ENCODE data around the gene ANKZF1.

ANKZF1 gene

DNA sequence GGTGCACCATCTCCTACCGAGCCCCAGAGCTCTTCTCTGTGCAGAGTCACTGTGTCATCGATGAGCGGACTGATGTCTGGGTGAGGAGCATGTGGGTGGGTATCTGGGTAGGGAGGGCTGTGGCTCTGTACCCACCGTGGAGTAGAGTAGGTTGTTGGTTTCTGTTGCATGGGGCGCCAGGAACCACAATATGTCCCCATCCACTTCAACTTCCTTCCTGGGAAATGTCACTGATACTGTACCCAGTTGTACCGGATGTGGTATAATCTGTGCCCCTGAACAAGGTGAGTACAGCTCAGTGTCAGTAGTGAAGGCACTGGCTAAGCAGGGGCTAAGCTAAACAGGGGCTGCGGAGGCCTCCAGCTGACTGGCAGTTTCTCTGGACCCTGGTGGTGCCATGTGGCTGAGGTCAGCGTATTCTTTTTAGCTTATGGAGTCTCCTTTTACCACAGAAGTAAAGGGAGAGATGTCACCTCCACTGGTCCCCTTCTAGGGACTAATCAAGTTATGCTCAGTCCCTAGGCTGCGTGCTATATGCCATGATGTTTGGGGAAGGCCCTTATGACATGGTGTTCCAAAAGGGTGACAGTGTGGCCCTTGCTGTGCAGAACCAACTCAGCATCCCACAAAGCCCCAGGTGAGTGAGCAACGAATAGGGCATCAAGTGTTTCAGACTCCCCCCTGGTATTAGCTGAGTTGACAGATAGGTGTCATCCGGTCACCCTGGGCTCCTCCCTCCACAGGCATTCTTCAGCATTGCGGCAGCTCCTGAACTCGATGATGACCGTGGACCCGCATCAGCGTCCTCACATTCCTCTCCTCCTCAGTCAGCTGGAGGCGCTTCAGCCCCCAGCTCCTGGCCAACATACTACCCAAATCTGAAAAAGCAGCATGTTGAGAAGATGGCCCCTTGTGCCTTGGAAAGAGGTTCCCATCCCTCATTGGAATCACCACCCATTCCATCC, 18.4 kb downstream of the ANKZF1 start:
- H3K4me3 ChIP-seq (ENCODE audit: low read depth in 1 of 2, low read length in 2 of 2), result peak overlapping the region in 1 of 2 experiments; percentile 87; a peak in 2 of 4 replicates
- TF ChIP-seq, protein P1, sequence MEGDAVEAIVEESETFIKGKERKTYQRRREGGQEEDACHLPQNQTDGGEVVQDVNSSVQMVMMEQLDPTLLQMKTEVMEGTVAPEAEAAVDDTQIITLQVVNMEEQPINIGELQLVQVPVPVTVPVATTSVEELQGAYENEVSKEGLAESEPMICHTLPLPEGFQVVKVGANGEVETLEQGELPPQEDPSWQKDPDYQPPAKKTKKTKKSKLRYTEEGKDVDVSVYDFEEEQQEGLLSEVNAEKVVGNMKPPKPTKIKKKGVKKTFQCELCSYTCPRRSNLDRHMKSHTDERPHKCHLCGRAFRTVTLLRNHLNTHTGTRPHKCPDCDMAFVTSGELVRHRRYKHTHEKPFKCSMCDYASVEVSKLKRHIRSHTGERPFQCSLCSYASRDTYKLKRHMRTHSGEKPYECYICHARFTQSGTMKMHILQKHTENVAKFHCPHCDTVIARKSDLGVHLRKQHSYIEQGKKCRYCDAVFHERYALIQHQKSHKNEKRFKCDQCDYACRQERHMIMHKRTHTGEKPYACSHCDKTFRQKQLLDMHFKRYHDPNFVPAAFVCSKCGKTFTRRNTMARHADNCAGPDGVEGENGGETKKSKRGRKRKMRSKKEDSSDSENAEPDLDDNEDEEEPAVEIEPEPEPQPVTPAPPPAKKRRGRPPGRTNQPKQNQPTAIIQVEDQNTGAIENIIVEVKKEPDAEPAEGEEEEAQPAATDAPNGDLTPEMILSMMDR (IDR thresholded peaks at IDR 0.05; ENCODE audit: borderline replicate concordance, extremely low read depth, low read length, poor library complexity, severe bottlenecking), result no peak
- no peak for TF ChIP-seq EZH2 (IDR thresholded peaks at IDR 0.05; ENCODE audit: borderline replicate concordance, low read depth, low read length, severe bottlenecking)
- H3K4me1 ChIP-seq (ENCODE audit: insufficient read depth, low read length), result peaks cover 60% of the 10 kb centered on the region
- peak overlapping the region; percentile 77 for H3K27ac ChIP-seq (ENCODE audit: low read length)
- peaks cover 14% of the 10 kb centered on the region for H3K79me2 ChIP-seq (ENCODE audit: insufficient read depth, low read length)
- peak; percentile 88 for ATAC-seq (ENCODE audit: insufficient read depth, low read depth)
- peak overlapping the region; percentile 84 for H3K4me2 ChIP-seq (ENCODE audit: insufficient read depth, low read length)
- DNase-seq, result peak; percentile 87
- peak overlapping the region; percentile 90 for H3K9ac ChIP-seq (ENCODE audit: low read depth, low read length)
- H3K27me3 ChIP-seq (ENCODE audit: insufficient read depth, low read length, poor library complexity), result peaks cover 15% of the 10 kb centered on the region
- no peaks in the 10 kb centered on the region for H3K9me3 ChIP-seq (ENCODE audit: insufficient read depth, low read length, severe bottlenecking)
- peaks cover 41% of the 10 kb centered on the region for H4K20me1 ChIP-seq (ENCODE audit: insufficient read depth, low read length)
- peaks cover 6% of the 10 kb centered on the region for H3K36me3 ChIP-seq (ENCODE audit: insufficient read depth, low read length)
- H2AFZ ChIP-seq (ENCODE audit: low read depth, low read length), result no peak overlapping the region; the same call in 1 of the 2 replicates

DNA sequence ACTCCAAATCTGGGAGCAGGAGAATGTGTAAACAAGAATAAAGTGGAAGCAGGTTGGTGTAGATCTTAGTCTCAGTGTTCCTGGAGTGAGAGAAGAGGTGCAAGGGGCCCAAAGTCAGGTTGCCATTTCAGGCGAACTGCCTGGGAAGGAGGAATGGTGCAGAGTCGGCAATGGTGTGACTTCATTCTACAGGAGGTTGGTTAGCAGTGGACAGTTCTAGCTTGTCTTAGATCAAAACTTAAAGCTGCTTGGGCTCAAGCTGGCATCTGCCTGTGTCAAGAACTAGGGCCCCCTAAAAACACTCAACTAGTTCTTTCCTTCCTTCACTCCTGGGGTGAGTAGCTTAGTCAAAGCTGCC, 19.2 kb downstream of the ANKZF1 start:
- Histone ChIP-seq H3K9ac (ENCODE audit: low read depth, low read length) (no peak overlapping the region), H3K27me3 (ENCODE audit: insufficient read depth, low read length, poor library complexity) (peaks cover 23% of the 10 kb centered on the region), H3K27ac (ENCODE audit: low read length) (no peak overlapping the region), H3K79me2 (ENCODE audit: insufficient read depth, low read length) (peaks cover 14% of the 10 kb centered on the region), H3K4me1 (ENCODE audit: insufficient read depth, low read length) (peaks cover 69% of the 10 kb centered on the region), H4K20me1 (ENCODE audit: insufficient read depth, low read length) (peaks cover 47% of the 10 kb centered on the region), H3K4me2 (ENCODE audit: insufficient read depth, low read length) (no peak overlapping the region), H3K36me3 (ENCODE audit: insufficient read depth, low read length) (peaks cover 6% of the 10 kb centered on the region), H3K4me3 (ENCODE audit: low read depth in 1 of 2, low read length in 2 of 2) (no peak overlapping the region), H2AFZ (ENCODE audit: low read depth, low read length) (no peak overlapping the region), H3K9me3 (ENCODE audit: insufficient read depth, low read length, severe bottlenecking) (no peaks in the 10 kb centered on the region)
- no peak for ATAC-seq (ENCODE audit: insufficient read depth, low read depth)
- no peak for DNase-seq
- TF ChIP-seq, protein P1 (IDR thresholded peaks at IDR 0.05; ENCODE audit: borderline replicate concordance, extremely low read depth, low read length, poor library complexity, severe bottlenecking), result no peak
- no peak for TF ChIP-seq EZH2 (IDR thresholded peaks at IDR 0.05; ENCODE audit: borderline replicate concordance, low read depth, low read length, severe bottlenecking)

DNA sequence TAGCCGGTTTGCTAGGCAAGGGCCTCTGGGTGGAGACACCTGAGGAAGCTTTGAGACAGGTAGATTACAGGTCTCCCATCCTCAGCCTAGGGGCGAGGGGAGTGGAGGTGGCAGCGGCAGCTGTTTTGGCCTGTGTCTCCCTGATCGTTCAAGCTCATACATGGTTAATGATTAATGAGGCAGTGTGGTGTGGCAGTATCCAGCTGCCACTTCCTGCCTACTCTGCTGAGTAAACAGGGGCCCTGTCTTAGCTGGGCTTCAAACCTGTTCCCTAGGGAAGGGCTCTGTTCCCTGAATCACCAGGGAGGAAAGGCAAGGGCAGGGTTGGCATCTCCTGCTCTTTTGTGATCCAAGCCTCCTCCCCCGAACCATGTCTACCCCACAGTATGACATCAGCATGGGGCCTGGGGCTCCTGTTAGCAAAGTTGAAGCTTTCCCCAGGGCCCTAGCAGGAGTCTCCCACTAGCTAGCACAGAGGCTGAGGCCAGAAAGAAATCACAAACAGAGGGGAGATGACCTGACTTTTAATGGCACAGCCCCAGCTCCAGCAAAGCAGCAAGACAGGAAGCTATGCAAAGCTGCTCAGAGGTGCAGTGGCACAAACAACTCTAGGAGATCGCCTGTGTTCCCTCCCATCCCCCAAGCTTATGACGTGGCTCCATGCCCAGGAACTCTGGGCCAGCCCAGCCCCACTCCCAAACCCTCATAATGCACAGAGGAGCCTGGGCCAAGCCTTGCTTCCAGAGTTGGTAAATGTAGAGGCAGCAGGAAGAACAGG, 19.8 kb downstream of the ANKZF1 start:
- TF ChIP-seq, protein P1 (IDR thresholded peaks at IDR 0.05; ENCODE audit: borderline replicate concordance, extremely low read depth, low read length, poor library complexity, severe bottlenecking), result no peak
- no peak for TF ChIP-seq EZH2 (IDR thresholded peaks at IDR 0.05; ENCODE audit: borderline replicate concordance, low read depth, low read length, severe bottlenecking)
- peaks cover 50% of the 10 kb centered on the region for H4K20me1 ChIP-seq (ENCODE audit: insufficient read depth, low read length)
- ATAC-seq (ENCODE audit: insufficient read depth, low read depth) (no peak), DNase-seq (peak; percentile 41)
- H3K27me3 ChIP-seq (ENCODE audit: insufficient read depth, low read length, poor library complexity), result peaks cover 29% of the 10 kb centered on the region
- H3K36me3 ChIP-seq (ENCODE audit: insufficient read depth, low read length), result peaks cover 6% of the 10 kb centered on the region
- peaks cover 14% of the 10 kb centered on the region for H3K79me2 ChIP-seq (ENCODE audit: insufficient read depth, low read length)
- no peaks in the 10 kb centered on the region for H3K9me3 ChIP-seq (ENCODE audit: insufficient read depth, low read length, severe bottlenecking)
- H2AFZ ChIP-seq (ENCODE audit: low read depth, low read length), result no peak overlapping the region
- peaks cover 70% of the 10 kb centered on the region for H3K4me1 ChIP-seq (ENCODE audit: insufficient read depth, low read length)
- H3K9ac ChIP-seq (ENCODE audit: low read depth, low read length), result no peak overlapping the region
- no peak overlapping the region for H3K4me2 ChIP-seq (ENCODE audit: insufficient read depth, low read length)
- H3K4me3 ChIP-seq (ENCODE audit: low read depth in 1 of 2, low read length in 2 of 2), result no peak overlapping the region
- H3K27ac ChIP-seq (ENCODE audit: low read length), result 0 out of 2 replicates have a peak overlapping the region, but pooled peaks have one; percentile 10

All from DND-41 (cell line).